ENCODE data around the gene AK1.

Gene AK1

GRCh38 chr9:127918183-127919107, 41.0 kb upstream of the AK1 start:
- no peaks in the 10 kb centered on the region for H3K9me3 ChIP-seq (ENCODE audit: low read length)
- TF ChIP-seq EZH2 (IDR thresholded peaks at IDR 0.05; ENCODE audit: borderline replicate concordance, low read length) (no peak), CTCF (IDR thresholded peaks at IDR 0.05; ENCODE audit: low read length) (peak; percentile 36; the same call in 1 of the 2 replicates)
- H3K36me3 ChIP-seq (ENCODE audit: insufficient read depth, low read length): peaks cover 11% of the 10 kb centered on the region; the same call in 1 of the 2 replicates
- H3K4me1 ChIP-seq (ENCODE audit: insufficient read depth, low read length, severe bottlenecking): peaks cover 39% of the 10 kb centered on the region
- no peak overlapping the region for H3K4me2 ChIP-seq (ENCODE audit: low read length)
- H3K9ac ChIP-seq (ENCODE audit: low read length): no peak overlapping the region; the same call in 1 of the 2 replicates
- no peaks in the 10 kb centered on the region for H3K79me2 ChIP-seq (ENCODE audit: insufficient read depth, low read length)
- H3F3A ChIP-seq (ENCODE audit: insufficient read depth, low read length): no peaks in the 10 kb centered on the region
- H3K9me2 ChIP-seq (ENCODE audit: low read depth, low read length): no peaks in the 10 kb centered on the region
- H3K27ac ChIP-seq (ENCODE audit: low read depth, low read length, poor library complexity, severe bottlenecking): peak overlapping the region; percentile 83
- H4K20me1 ChIP-seq (ENCODE audit: insufficient read depth, low read length): no peaks in the 10 kb centered on the region
- no peak overlapping the region for H2AFZ ChIP-seq (ENCODE audit: low read length)
- no peaks in the 10 kb centered on the region for H3K27me3 ChIP-seq (ENCODE audit: insufficient read depth, low read length)
- no peak overlapping the region for H3K4me3 ChIP-seq (ENCODE audit: low read depth, low read length, poor library complexity, severe bottlenecking)

GRCh38 chr9:127917603-127918002, 40.1 kb upstream of the AK1 start:
- Histone ChIP-seq H3K27ac (ENCODE audit: low read depth, low read length, poor library complexity, severe bottlenecking) (peak overlapping the region; percentile 83), H2AFZ (ENCODE audit: low read length) (no peak overlapping the region), H3K4me1 (ENCODE audit: insufficient read depth, low read length, severe bottlenecking) (peaks cover 44% of the 10 kb centered on the region), H3K9me2 (ENCODE audit: low read depth, low read length) (no peaks in the 10 kb centered on the region), H3K9me3 (ENCODE audit: low read length) (no peaks in the 10 kb centered on the region), H3K4me3 (ENCODE audit: low read depth, low read length, poor library complexity, severe bottlenecking) (peak overlapping the region; percentile 55), H3K27me3 (ENCODE audit: insufficient read depth, low read length) (no peaks in the 10 kb centered on the region), H3F3A (ENCODE audit: insufficient read depth, low read length) (no peaks in the 10 kb centered on the region), H3K36me3 (ENCODE audit: insufficient read depth, low read length) (peaks cover 18% of the 10 kb centered on the region; the same call in 1 of the 2 replicates), H4K20me1 (ENCODE audit: insufficient read depth, low read length) (no peaks in the 10 kb centered on the region), H3K79me2 (ENCODE audit: insufficient read depth, low read length) (no peaks in the 10 kb centered on the region), H3K9ac (ENCODE audit: low read length) (peak overlapping the region; percentile 49), H3K4me2 (ENCODE audit: low read length) (peak overlapping the region; percentile 64)
- no peak for TF ChIP-seq EZH2 (IDR thresholded peaks at IDR 0.05; ENCODE audit: borderline replicate concordance, low read length)

- H3K79me2 ChIP-seq (ENCODE audit: insufficient read depth, low read length): no peaks in the 10 kb centered on the region
- H4K20me1 ChIP-seq (ENCODE audit: insufficient read depth, low read length): no peaks in the 10 kb centered on the region
- peak within 1 kb of the TSS; percentile 95 for H3K4me2 ChIP-seq (ENCODE audit: low read length)
- no peaks in the 10 kb centered on the region for H3K9me2 ChIP-seq (ENCODE audit: low read depth, low read length)
- H2AFZ ChIP-seq (ENCODE audit: low read length): no peak within 1 kb of the TSS
- no peaks in the 10 kb centered on the region for H3F3A ChIP-seq (ENCODE audit: insufficient read depth, low read length)
- peaks cover 24% of the 10 kb centered on the region for H3K36me3 ChIP-seq (ENCODE audit: insufficient read depth, low read length)
- TF ChIP-seq CTCF (IDR thresholded peaks at IDR 0.05; ENCODE audit: low read length) (no peak), EZH2 (IDR thresholded peaks at IDR 0.05; ENCODE audit: borderline replicate concordance, low read length) (no peak)
- H3K9me3 ChIP-seq (ENCODE audit: low read length): no peaks in the 10 kb centered on the region
- peak within 1 kb of the TSS; percentile 93 for H3K27ac ChIP-seq (ENCODE audit: low read depth, low read length, poor library complexity, severe bottlenecking)
- H3K4me3 ChIP-seq (ENCODE audit: low read depth, low read length, poor library complexity, severe bottlenecking): peak within 1 kb of the TSS; percentile 95
- no peaks in the 10 kb centered on the region for H3K27me3 ChIP-seq (ENCODE audit: insufficient read depth, low read length)
- peak within 1 kb of the TSS; percentile 96 for H3K9ac ChIP-seq (ENCODE audit: low read length)
- H3K4me1 ChIP-seq (ENCODE audit: insufficient read depth, low read length, severe bottlenecking): peaks cover 48% of the 10 kb centered on the region
These were observed 39.5 kb upstream of the AK1 start, which contains the start of gene ST6GALNAC4 for GRCh38 chr9:127916720-127917581. Gene ST6GALNAC4, minus strand, starts transcription at chr9:127917041. Its CDS starts 622 bp downstream, at chr9:127916419.

Data from OCI-LY1 (cell line).